Stimulated activated CD8-positive, alpha-beta memory T cell treated with anti-CD3 and anti-CD28 coated beads, Interleukin-7, amount 100 ng/mL, for 4 hours (primary cell): ENCODE data around the gene KLHL24.
"Not testable (repeated sequence)": the region's sequence is repeated elsewhere in the genome, so short reads cannot be mapped to it uniquely, and the experiment has no call there.

Experiments used
- DNase-seq, 2 donors: peaks; one replicate each; pipeline ENCODE4 v3.0.0-alpha.2; 2020; ENCODE audit warnings: low read depth in 2 of 2

Gene KLHL24

GRCh38 chr3:183697123-183697609, 61.7 kb downstream of the KLHL24 start:
- DNase-seq = no peak

DNA sequence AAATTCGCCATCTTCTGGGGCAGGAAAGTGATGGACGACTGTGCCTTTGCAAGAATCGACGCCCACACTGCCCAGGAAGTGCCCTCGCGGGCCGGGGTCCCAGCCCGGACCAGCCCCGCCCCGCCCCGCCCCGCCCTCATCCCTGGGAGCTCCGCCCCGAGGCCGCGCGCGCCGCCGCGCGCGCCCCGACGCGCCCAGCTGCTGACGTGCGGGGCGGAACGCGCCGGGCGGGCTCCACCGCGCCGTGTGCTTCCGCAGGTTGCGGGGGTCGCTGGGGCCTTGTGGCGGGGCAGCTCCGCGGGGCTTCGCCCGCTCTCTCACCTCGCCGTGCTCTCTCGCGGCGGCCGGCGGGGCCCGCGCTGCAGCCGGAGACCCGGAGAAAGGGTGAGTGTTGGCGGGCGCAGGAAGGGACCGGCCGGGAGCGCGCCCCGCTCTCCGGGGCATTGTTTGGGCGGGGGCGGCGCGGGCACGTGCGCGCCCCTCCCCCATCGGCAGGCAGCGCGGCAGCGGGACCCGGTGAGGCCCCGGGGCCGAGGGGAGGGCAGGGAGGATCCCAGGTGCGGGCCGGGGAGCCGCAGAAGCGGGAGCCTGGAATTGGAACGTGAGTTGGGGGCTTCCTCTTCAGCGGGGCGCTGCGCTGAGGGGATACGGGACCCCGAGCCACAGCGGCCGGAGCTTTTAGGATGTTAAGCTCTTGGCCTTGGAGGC, 62.3 kb downstream of the KLHL24 start, which contains the start of gene YEATS2:
TSS of gene YEATS2 (plus strand) at position 188 of the 708 bp plus-strand sequence. CDS start 17,366 bp downstream, outside the sequence.
- peak; percentile 46 to 65 for DNase-seq

GRCh38 chr3:183698318-183698751, 62.9 kb downstream of the KLHL24 start:
- no peak for DNase-seq

- no peak for DNase-seq
Observed at GRCh38 chr3:183698756-183699155, 63.3 kb downstream of the KLHL24 start.

DNA sequence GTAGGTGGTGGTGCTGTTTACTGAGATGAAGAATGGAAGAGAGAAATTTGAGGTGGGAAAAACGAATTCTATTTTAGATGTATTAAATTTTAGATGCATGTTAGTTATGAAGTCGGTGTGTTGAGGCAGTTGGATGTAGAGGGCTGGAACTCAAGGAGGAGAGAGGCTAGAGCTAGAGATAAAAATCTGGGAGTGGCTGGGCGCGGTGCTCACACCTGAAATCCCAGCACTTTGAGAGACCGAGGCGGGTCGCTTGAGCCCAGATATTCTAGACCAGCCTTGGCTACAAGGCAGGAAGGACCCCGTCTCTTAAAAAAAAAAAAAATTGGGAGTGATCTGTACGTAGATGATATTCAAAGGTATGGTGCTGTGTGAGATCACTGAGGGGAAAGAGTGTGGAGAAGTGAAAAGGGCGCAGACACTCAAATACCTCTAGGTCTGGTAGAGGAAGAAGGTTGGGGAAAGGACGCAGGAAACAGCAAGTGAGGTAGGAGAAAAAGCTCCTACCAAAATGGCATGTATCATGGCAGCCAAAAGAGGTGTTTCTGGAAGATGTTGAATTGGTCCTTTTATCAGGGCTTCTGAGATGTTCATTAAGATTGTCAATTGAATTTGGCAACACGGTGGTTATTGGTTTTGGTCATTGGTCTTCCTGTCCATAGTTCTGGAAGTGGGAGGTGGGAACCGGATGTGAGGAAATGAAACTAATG, 64.0 kb downstream of the KLHL24 start:
- DNase-seq = no peak

- DNase-seq = no peak
Observed at GRCh38 chr3:183701744-183702143, 66.3 kb downstream of the KLHL24 start.

DNA sequence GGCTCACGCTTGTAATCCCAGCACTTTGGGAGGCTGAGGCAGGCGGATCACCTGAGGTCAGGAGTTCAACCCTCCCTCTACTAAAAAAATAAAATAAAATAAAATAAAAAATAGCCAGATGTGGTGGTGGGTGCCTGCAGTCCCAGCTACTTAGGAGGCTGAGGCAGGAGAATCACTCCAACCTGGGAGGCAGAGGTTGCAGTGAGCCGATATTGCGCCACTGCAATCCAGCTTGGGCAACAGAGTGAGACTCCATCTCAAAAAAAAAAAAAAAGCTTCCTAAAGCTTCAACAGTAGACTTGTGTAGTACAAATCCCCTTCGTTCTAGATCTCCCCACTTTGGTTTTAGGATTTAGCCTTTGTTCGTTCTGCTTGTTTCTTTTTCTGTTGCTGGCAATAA, 68.5 kb downstream of the KLHL24 start:
- not testable (repeated sequence) for DNase-seq

DNA sequence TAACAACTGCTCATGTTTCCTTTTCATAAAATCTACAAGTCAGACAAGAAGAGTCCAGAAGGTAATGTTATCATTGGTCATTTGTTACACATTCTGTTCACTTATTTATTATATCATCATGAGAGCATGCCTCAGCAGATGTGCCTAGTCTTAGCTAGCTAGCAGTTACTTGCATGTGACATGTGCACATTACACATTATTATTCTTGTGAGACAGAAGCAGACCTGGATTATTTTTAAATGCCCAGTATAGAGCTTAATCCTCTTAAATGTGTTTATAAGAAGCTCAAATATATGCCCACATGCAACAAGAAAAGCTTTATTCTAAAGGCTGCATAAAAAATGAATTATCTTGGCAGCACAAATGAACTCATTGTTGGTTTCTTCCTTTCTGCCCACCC, 74.8 kb downstream of the KLHL24 start:
- DNase-seq = no peak

GRCh38 chr3:183711516-183711915, 76.1 kb downstream of the KLHL24 start:
- DNase-seq = no peak

DNA sequence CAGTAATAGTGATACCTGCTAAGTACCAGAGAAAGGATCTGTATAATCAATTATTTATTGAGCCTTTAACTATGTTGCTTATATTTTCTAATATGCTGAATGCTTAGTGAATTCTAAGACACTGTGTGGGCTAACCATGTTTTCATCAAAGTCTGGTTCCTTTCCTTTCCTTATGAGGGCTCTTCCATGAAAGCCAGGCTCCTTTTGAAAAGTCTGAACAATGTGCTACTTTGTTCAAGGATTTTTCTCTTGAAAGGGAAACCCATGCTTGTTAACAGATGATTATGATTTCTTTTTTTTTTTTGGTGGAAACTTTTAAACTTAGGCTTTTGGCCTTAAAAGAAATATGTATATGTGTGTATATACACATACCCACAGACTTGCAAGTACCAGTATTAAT, 79.2 kb downstream of the KLHL24 start:
- no peak for DNase-seq

DNA sequence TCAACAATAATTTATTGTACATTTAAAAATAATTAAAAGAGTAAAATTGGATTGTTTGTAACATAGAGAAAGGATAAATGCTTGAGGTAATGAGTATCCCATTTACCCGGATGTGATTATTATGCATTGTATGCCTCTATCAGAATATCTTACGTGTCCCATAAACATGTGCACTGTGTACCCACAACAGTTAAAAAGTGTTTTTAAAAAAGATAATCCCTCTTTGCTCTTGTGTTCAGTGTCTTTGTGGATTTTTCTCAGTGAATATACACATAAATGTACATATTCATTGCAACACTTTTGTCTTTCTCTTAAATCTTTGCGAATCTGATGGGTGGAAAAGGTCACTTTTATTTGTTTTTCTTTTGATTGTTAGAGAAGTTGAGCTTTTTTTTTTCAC, 82.6 kb downstream of the KLHL24 start:
- DNase-seq = no peak

DNA sequence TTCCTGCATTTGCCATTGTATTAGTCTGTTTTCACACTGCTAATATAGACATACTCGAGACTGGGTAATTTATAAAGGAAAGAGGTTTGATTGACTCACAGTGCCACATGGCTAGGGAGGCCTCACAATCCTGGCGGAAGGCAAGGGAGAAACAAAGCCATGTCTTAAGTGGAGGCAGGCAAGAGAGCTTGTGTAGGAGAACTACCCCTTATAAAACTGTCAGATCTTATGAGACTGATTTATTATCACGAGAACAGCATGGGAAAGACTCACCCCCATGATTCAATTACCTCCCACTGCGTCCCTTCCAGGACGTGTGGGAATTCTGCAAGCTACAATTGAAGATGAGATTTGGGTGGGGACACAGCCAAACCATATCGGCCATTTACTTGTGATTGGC, 90.0 kb downstream of the KLHL24 start:
- DNase-seq = no peak

GRCh38 chr3:183728204-183728603, 92.8 kb downstream of the KLHL24 start:
- DNase-seq = no peak

- no peak for DNase-seq
Observed at GRCh38 chr3:183730361-183730760, 94.9 kb downstream of the KLHL24 start.

DNA sequence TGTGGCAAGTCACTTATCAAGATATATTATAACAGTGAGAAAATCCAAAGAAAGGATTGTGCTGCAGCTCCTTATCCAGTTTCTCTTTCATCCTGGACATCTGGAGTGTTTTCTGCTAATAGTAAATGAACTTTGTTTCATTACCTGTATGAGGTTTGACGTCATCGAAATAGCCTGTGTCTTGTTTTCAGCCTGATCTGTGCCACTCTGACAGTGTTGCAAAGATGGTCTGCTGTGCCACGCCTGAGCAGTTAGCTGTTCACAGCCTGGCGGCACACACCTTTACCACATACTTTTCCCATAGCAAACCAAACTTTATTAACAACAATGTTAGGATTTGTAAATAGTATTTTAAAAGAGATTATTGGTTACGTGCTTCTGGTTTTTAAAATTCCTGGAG, 96.2 kb downstream of the KLHL24 start:
- DNase-seq = no peak

DNA sequence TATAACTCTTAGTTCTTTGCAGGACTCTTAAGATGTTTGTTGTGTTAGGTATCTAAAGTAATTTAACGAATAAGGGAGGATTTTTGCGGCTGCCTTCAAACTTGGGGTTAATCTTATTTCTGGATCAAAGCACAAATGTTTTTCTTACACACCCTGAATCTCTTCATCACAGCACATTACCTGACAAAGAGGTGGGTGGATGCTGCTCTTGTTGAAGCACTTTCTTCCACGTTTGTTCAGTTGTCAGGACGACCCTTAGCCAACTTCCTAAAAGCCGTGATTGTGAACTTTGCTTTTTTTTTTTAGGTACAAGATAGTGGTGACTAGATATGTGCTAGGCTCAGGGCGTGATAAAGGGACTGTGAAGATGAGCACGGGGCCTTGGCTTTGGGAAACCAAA, 98.1 kb downstream of the KLHL24 start:
- DNase-seq = no peak
